ENCODE results near the gene HMG20B. TPM values are rescaled to one million over a fixed set of nuclear protein-coding genes. Genes with fewer than 3 reads are reported as not detected.

The HMG20B gene
- total RNA-seq, 1 donor from 2014 or later: 121 TPM

DNA sequence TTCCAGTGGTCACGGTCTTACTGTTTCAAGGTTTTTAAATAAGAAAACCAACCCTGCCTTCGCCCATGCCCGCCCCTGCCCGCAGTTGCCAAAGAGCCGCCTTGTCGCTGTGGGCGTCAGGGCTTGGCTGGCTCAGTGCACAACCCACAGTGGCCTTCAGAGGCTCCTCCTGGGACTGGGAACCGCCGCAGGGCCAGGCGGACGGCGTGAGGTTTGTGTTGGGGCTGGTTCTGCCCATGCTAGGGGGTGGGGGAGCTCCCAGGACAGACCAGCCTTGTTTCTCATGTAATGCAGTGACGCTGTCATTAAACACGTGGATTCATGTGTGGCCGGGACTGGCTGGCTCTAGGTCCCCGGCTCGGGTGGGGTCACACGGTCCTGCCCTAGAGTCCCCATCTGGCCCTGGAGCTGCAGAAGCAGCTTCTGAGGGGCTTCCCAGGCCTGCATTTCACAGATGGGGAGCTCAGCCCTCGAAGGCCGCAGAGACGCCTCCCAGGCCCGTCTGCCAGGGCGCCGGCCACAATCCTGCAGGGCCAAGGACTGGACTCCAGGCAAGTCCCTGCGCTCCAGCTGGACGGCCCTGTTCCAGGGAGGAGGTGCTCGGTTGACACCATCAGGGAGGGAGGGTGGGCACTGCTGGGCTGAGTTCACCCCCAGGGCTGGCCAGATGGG lies 36.2 kb upstream of the HMG20B start:
- DNase-seq (ENCODE audit: extremely low read depth, low read depth, low spot score): no peak

DNA sequence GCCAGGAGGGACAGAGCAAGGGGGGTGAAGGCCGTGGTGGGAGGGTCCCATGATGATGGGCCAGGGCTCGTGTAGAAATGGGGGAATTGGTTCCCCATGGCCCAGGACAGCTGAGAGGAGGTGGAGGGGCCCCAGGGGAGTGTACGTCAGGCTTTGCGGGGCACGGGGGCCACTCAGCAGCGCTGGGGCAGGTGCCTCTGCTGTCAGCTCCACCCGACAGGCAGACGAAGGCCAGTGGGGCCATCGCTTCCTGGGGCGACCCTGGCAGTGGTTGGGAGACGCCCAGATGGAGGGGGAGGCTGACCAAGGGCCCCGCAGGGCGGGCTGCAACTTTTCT lies 35.7 kb upstream of the HMG20B start:
- no peak for DNase-seq (ENCODE audit: extremely low read depth, low read depth, low spot score)

DNA sequence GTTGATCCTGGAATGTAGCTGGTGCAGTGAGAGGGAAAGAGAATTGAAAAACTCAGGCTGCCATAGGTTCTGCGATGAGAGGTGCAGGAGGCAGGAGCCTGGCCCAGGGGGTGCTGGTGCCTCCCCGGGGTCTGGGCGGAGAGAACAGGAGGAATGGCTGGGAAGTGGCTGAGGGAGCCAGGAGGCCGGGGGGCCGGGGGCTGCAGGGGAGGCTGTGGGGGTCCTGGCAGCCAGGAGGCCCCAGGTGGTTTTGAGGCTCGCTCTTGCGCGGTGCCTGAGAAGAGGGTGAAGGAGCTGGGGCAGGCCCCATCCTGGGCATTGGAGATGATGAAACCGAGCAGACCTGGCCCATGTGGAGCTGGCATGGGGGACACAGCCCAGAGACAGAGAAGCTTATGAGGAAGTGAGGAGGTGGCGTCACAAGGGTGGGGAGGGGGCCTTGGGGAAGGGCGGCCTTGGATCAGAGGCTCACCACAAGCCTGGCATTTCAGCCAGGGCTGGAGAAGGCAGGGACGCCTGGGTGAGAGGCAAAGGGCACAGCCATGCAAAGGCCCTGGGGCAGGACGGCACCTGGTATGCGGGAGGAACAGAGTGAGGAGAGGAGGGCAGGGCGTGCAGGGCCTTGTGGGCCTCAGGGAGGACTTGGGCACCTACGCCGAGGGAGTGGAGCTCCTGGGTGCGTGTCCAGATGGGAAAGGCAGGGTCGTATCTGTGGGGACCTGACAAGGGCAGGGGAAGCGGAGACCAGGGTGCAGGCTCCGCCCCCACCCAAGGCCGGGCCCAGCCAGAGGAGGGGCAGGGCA lies 35.1 kb upstream of the HMG20B start:
- no peak for DNase-seq (ENCODE audit: extremely low read depth, low read depth, low spot score)

DNA sequence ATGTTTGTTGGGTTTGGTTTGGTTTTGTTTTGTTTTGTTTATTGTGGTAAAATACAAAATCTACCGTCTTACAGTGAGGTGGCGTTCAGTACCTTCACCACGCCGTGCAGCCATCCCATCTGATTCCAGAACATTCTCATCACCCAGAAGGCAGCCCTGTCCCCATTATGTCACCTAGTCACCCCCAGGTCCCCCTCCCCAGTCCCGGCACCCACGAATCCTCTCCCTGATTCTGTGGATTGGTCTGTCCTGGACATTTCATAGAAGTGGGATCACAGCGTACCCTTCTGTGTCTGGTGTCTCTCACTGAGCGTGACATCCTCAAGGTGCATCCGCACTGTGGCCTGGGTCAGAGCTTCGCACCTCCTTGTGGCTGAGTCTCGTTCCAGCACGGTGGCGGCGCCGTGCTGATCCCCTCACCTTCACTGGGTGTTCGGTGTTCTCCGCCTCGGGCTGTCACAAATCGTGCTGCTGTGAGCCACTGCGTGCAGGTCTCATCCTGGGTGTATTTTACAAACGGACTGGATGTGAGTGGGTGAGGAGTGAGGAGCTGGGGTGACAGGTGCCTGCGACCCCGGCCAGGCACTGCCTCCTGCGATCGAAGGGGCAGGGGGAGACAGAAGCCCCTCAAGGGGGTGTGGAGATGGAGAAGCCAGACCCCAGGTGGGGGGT lies 34.4 kb upstream of the HMG20B start:
- no peak for DNase-seq (ENCODE audit: extremely low read depth, low read depth, low spot score)

DNA sequence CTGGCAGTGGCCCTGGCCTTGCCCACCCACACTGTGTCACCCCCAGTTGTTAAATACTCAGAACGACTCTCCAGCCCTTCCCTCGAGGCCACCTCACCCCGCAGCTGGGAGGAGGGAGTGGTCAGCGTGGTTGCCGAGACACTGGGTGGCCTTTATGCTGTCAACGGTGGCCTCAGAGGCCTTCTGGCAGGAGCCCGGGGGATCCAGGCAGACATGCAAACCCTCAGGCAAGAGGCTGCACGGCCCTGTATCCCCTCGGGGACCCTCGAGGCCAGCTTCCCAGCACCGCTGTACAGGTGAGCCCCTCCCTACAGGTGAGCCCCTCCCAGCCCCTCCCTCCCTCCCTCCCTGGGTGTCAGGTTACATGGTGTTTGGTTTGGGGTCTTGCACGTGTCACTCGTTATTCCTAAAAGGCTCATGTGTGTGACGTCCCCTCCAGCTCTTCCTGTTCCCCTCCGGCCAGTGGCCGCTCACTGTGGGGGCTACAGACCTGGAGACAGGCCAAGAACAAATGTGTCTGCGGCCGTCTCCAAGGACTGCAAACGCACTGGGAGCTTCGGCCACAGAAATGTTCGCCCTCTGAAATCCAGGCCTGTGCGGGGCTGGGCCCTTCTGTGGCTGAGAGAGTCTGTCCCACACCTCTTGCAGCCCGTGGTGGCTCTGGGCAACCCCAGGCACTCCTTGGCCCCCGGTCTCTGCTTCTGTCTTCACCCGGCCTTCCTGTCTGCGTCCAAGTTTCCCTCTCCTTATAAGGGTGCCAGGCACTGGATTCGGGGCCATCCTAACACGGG lies 33.6 kb upstream of the HMG20B start, which contains the start of gene TEKTIP1:
Gene TEKTIP1 (plus strand): TSS at position 210 of the 791 bp plus-strand sequence. CDS start 4 bp downstream, at position 214.
- DNase-seq (ENCODE audit: extremely low read depth, low read depth, low spot score): no peak

DNA sequence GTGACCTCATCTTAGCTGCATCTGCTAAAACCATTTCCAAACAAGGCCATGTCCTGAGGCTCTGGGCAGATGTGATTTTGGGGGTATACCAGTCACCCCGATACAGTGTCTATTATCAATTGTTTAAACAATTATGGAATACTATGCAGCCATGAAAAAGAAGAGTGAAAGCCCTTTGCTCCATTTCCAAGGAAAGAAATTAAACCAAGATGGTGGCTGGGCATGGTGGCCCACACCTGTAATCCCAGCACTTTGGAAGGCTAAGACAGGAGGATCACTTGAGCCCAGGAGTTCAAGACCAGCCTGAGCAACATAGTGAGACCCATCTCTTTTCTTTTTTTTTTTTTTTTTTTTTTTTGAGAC lies 33.0 kb upstream of the HMG20B start:
- no peak for DNase-seq (ENCODE audit: extremely low read depth, low read depth, low spot score)

DNA sequence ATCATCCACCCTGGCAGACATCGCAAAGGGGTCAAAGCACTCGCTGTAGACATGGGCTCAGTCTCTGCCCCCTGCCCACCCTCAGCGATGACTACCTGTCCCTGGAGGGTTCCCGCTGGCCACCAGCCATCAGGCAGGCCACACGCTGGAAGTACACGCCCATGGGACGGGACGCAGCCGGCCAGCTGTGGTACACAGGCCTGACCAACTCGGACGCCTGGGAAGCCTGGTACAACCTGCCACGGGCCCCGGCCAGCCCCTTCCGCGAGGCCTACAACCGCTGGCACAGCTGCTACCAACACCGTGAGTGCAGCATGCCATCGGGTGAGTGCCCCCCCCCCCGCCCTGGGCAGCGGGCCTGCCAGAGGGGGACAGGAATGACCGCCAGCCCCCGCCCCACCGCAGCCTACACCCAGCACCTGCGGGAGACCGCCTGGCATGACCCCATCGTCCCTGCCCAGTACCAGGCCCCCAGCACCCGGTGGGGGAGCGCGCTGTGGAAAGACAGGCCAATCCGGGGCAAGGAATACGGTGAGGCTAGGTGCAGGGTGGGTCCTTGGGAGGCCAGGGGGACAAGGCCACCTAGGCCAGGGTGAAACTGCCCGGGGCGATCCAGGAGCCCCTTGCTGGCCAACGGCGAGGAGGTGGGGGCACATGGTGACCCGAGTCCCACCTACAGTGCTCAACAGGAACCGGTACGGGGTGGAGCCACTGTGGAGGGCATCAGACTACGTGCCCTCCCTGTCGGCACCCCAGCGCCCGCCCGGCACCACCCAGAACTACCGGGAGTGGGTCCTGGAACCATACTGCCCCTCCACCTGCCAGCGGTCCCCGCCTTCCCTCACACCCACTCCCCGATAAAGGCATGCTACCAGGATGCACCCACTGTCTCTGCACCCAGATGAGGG lies 29.3 kb upstream of the HMG20B start:
- no peak for DNase-seq (ENCODE audit: extremely low read depth, low read depth, low spot score)

DNA sequence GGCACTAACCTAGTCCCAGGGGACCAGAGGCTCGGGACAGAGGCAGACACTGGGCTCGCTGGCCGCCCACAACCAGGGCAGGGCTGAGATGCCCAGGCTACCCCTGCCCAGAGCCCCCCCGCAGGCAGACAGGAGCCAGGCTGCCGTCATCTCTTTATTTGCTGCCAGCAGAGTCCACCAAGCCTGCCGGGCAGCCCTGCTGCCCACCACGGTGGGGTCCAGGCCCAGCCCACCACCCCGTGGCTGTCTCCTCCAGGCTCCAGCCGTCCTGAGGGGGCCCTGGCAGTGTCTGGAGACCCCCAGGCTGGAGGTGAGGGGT lies 28.7 kb upstream of the HMG20B start:
- DNase-seq (ENCODE audit: extremely low read depth, low read depth, low spot score): no peak

DNA sequence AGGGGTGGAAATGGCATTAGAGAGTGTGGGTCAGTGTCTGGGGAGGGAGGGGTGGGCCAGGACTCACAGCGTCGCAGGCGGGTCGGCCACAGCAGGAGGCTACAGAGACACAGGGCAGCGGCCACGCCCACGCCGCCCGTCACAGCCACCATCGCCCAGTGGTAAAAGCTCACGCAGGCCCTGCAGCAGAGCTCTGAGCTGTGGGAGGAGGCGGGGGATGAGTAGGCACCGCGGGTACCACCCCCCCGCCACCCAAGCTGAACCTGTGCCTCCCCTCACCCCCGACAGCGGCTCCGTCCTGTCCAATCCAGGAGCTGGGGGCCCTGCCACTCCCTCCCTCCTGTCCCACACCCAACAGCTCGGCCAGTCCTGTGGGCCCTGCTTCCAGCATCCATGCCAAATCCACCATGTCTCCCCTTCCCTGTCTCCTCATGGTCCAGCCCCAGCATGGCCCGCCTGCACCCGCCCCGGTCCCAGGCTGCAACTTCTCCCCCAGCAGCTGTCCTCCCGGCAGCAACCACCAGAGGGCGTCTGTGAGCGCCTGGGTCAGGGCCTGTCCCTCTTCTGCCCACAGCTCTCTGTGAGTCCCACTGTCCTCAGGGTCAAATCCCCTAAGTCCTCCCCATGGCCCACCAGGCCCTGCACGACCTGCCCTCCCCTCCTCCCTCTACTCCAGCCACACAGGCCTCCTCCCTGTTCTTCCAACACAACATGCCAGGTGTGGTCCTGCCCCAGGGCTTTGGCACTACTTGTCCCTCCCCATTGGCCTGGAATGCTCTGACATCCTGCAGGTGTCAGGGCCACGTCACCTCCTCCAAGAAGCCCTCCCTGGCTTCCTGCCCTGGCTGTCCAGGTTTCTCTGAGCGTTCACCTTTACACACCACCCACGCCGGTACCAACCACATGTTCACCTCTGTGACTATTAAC lies 27.7 kb upstream of the HMG20B start:
- DNase-seq (ENCODE audit: extremely low read depth, low read depth, low spot score): no peak

DNA sequence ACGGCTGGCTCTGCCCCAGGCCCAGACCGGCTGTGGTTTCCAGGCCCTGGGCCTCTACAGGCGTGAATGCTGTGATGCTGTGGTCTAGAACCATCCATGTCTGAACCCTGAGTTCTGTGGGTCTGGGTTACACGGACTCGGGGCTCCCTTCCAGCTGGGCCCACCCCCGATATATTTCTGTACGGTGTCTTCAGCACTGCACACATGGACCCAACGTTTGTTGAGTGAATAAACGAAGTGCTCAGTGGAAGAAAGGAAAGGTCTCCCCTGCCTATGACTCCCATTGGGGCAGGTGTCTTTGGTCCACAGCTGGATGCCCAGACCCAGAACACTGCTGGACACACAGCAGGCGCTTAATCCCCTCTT lies 27.1 kb upstream of the HMG20B start:
- DNase-seq (ENCODE audit: extremely low read depth, low read depth, low spot score): no peak

DNA sequence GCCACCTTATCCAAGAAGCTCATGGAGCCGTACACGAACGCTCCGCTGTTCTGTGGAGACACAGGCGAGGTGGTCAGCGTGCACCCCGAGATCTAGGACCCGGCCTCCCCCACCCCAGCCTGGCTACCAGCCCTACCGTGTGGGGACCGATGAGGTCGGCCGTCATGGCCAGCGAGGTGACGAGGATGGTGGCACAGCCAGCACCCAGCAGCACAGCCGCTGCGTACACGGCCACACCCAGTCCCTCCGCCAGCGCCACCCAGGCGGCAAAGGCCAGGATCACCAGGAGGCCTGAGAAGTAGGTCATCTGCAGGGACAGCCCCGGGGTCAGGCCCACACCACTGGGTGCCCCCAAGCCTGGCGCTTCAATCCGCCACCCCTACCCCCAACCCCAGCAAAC lies 26.6 kb upstream of the HMG20B start:
- DNase-seq (ENCODE audit: extremely low read depth, low read depth, low spot score): no peak

DNA sequence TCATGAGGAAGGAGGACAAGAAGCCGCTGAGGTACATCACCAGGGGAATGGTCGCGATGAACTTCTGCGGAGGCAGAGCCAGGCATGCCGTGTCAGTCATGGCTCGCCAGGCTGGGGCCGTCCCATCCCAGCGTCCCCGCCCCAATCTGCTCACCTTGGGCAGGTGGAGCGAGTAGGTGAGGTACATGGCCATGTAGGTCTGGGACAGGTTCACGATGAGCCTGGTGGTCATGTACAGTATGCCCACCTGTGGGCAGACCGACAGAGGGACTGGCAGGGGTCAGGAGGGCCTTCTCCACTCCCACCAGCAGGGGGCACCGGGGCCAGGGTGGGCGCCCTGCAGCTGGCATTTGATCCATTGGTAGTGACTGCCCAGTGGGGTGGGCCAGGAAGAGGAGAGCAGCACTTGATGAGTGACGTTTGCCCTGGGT lies 25.4 kb upstream of the HMG20B start:
- DNase-seq (ENCODE audit: extremely low read depth, low read depth, low spot score): no peak

DNA sequence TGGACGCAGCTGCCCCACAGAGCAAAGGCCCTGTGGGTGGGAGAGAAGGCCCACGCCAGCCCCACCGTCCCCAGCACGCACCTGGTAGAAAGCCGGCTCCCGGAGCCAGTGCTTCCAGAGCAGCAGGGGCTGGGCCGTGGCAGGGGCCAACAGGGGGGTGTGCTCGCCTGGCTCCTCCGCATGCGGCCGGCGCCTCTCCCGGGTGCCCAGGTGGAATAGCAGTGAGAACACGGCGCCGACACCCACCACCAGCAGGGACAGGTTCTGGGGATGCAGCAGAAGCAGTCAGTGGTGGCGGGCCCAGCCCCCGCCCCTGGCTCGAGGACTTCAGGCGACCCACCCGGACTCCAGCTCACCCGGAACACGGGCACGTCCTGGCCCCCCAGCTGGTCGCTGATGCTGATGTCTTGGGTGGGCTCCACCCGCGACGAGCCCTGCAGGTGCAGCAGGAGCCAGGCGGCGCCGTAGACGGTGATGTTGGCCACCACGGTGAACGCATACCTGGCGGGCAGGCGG lies 24.9 kb upstream of the HMG20B start:
- no peak for DNase-seq (ENCODE audit: extremely low read depth, low read depth, low spot score)

DNA sequence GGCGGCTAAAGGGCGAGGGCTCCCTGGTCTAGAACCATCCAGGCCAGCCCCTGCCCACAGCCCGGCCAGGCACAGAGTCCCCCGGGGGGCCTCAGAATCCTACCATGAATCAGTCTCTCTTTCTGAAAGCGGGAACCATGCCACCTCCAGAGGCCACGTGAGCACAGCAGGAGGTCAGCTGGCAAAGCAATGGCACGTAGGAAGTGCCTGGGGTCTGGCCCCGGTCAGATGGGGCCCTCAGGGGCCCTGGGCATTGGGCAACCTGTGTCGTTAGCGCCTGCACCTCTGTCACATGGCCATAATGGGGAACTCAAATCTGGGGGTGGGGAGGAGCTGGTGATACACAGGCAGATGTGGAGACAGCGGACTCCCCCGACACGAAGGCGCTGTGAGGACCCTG lies 24.1 kb upstream of the HMG20B start:
- no peak for DNase-seq (ENCODE audit: extremely low read depth, low read depth, low spot score)

DNA sequence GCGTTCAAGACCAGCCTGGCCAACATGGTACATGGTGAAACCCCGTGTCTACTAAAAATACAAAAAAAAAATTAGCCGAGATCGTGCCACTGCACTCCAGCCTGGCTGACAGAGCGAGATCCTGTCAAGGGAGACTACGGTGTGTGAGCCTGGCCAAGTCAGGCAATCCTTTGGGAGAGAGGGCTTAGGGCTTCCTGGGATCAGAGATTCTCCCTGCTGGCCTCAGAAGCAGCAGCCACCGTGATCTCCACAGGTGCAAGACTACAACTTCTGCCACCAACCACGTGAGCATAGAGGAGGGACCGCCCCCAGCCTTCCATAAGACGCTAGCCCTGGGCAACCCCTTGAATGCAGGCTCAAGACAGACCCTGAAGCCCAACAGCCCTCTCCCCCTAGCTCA lies 22.9 kb upstream of the HMG20B start:
- no peak for DNase-seq (ENCODE audit: extremely low read depth, low read depth, low spot score)

DNA sequence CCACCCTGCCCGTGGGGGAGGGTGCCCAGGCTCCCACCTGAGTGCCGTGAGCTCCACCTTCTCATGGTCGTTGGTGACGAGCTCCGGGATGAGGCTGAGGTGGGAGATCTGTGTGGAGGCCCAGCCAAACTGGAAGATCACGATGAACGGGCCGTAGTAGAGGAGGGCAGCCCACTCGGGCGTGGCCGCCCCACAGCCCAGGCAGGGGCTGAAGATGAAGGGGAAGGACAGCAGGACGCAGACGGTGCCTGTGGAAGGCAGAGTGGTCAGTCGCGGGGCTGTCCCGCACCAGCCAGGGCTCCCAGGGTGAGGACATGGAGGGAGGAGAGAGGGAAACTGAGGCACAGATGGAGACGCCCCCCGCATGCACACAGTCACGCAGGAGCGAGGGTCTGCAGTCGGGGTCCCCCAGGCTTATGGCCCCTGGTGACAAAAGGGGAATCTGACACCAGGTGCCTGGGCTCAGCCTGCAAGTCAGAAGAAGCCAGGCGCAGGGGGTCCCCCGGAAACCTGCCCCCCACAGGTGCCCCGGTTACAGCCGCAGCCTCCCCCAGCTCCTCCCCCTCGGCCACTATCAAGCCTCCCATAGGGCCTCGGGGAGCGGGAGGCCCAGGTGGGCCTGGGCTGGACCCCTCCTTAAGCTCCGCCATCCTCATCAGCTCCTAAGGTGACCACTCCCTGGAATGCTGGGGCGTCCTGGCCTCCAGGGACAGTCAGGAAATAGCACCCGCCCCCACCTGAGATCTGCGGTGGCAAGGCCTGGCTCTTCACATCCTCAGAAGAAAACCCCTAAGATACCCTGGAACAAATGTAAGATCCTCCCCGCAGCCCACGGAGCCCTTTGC lies 21.6 kb upstream of the HMG20B start:
- DNase-seq (ENCODE audit: extremely low read depth, low read depth, low spot score): no peak

DNA sequence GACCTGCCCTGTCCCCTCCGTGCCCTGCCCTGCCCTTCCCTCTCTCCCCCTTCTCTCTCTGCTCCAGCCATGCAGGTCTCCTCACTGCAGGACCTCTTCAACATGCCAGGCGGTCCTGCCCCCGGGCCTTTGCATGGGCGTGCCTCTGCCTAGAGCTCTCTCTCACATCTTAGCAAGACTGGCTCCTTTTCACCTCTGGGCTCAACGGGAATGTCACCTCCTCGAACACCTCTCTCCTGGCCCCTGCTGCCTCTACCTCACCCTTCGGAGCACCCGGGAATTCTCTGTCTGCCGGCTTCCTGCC lies 21.0 kb upstream of the HMG20B start:
- no peak for DNase-seq (ENCODE audit: extremely low read depth, low read depth, low spot score)

All from glomerular endothelial cell (primary cell).